SK-N-SH (cell line): ENCODE results near the gene OR2B6.

Source experiments
- CTCF ChIP-seq: fragments of 200-600 bp; sonication (generic); IDR thresholded peaks from 2 replicates; pipeline ENCODE4 v1.6.1; 2017; ENCODE audit warnings: antibody characterized with exemption, mild to moderate bottlenecking, moderate library complexity
- EZH2phosphoT487 ChIP-seq: fragments of 200-600 bp; sonication (generic); IDR thresholded peaks from 2 replicates; pipeline ENCODE4 v1.6.1; 2017; ENCODE audit warnings: low read depth, mixed run types, mild to moderate bottlenecking, antibody characterized with exemption, moderate library complexity, borderline replicate concordance
- MAX ChIP-seq: IDR thresholded peaks from 2 replicates; pipeline ENCODE4 v1.4.0; 2012; ENCODE audit warnings: low read depth
- NRF1 ChIP-seq: IDR thresholded peaks from 2 replicates; pipeline ENCODE4 v1.6.1; 2012; ENCODE audit warnings: low read depth, mild to moderate bottlenecking, low read length
- PBX3 ChIP-seq: IDR thresholded peaks from 2 replicates; pipeline ENCODE4; 2012
- RAD21 ChIP-seq: IDR thresholded peaks from 2 replicates; pipeline ENCODE4 v1.6.1; 2012; ENCODE audit warnings: mild to moderate bottlenecking, low read length
- RFX5 ChIP-seq: IDR thresholded peaks from 2 replicates; pipeline ENCODE4 v1.6.1; 2012; ENCODE audit warnings: mild to moderate bottlenecking, improper control_type of control experiment, low read length
- TEAD4 ChIP-seq: IDR thresholded peaks from 2 replicates; pipeline ENCODE4 v1.4.0; 2012; ENCODE audit warnings: mild to moderate bottlenecking, borderline replicate concordance; ENCODE audit not compliant: insufficient read depth
- TF ChIP-seq, protein P1 (sequence below): fragments of 150-350 bp; IDR thresholded peaks from 2 replicates; pipeline ENCODE4 v1.6.1; 2016; ENCODE audit warnings: mild to moderate bottlenecking, low read depth, low read length
- TF ChIP-seq, protein P2 (sequence below): fragments of 150-350 bp; IDR thresholded peaks from 2 replicates; pipeline ENCODE4 v1.6.1; 2017; ENCODE audit warnings: antibody characterized with exemption, low read length, low read depth, borderline replicate concordance

GRCh38 chr6:28001751-28002150, 44.7 kb downstream of the OR2B6 start:
- no peak for TF ChIP-seq CTCF
- TF ChIP-seq, protein P1, sequence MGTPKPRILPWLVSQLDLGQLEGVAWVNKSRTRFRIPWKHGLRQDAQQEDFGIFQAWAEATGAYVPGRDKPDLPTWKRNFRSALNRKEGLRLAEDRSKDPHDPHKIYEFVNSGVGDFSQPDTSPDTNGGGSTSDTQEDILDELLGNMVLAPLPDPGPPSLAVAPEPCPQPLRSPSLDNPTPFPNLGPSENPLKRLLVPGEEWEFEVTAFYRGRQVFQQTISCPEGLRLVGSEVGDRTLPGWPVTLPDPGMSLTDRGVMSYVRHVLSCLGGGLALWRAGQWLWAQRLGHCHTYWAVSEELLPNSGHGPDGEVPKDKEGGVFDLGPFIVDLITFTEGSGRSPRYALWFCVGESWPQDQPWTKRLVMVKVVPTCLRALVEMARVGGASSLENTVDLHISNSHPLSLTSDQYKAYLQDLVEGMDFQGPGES: no peak
- TF ChIP-seq MAX: no peak
- TF ChIP-seq PBX3: no peak
- no peak for TF ChIP-seq EZH2phosphoT487
- no peak for TF ChIP-seq TEAD4
- TF ChIP-seq, protein P2, sequence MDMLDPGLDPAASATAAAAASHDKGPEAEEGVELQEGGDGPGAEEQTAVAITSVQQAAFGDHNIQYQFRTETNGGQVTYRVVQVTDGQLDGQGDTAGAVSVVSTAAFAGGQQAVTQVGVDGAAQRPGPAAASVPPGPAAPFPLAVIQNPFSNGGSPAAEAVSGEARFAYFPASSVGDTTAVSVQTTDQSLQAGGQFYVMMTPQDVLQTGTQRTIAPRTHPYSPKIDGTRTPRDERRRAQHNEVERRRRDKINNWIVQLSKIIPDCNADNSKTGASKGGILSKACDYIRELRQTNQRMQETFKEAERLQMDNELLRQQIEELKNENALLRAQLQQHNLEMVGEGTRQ: no peak
- no peak for TF ChIP-seq RAD21
- no peak for TF ChIP-seq NRF1
- TF ChIP-seq RFX5: no peak
